Colonic mucosa (tissue), 4 donors: ENCODE measurements around the gene MIEF1. TPM values are rescaled to one million over a fixed set of nuclear protein-coding genes. Genes with fewer than 3 reads are reported as not detected.
A peak's percentile ranks its signal among the peaks of the same experiment; 100 is the strongest.

Source experiments
- DNase-seq: peaks from one replicate; pipeline ENCODE4 v3.0.0-alpha.2; 2020
- H3K27ac ChIP-seq: fragments of 200-600 bp; one replicate; pipeline ENCODE4 v1.8.0; 2021
- H3K27me3 ChIP-seq: fragments of 200-600 bp; one replicate; pipeline ENCODE4 v1.8.0; 2021
- H3K36me3 ChIP-seq: fragments of 200-600 bp; one replicate; pipeline ENCODE4 v1.8.0; 2021
- H3K4me1 ChIP-seq: fragments of 200-600 bp; one replicate; pipeline ENCODE4 v1.8.0; 2021; ENCODE audit warnings: mild to moderate bottlenecking
- H3K4me3 ChIP-seq: fragments of 200-600 bp; one replicate; pipeline ENCODE4 v1.8.0; 2021
- H3K9ac ChIP-seq, 2 donors: one replicate each; pipeline ENCODE4 v1.7.0; 2013; ENCODE audit warnings: control low read depth in 2 of 2, low read depth in 2 of 2, low read length in 2 of 2
- H3K9me3 ChIP-seq: fragments of 200-600 bp; one replicate; pipeline ENCODE4 v1.8.0; 2021
- CTCF ChIP-seq: fragments of 200-600 bp; IDR thresholded peaks from one replicate; pipeline ENCODE4 v1.8.0; 2022; ENCODE audit warnings: antibody characterized with exemption, mild to moderate bottlenecking
- intact Hi-C: fragments of 100-400 bp; cut with DNase I; formaldehyde crosslinking; loops from one replicate; pipeline ENCODE4 v1.14.1; 2022
- total RNA-seq, 2 donors: library from RNA; stranded (reverse); fragmentation: NEBNext Ultra II Directional in 1 of 2; extraction: Animal tissue kit (Norgen Biotek cat#: 25700) in 1 of 2; gene quantifications; one replicate each; pipeline ENCODE4 v1.2.1, GENCODE V29; 2021
- donor health status: healthy.
- donor health status: DM: no; HTN: no; CAD: no.
- donor health status: DM: no; HTN: no; CAD: no.

Gene MIEF1
- total RNA-seq, 2 donors from 2014 or later: 28.6 to 36.6 TPM

- H3K4me3 ChIP-seq: peak overlapping the region; percentile 83
- H3K4me1 ChIP-seq: peaks cover 20% of the 10 kb centered on the region
- intact Hi-C loops: loop anchor here (10.0 kb wide), 2 partner anchors 208 to 348 kb away; partner anchors contain the start of gene RPL3
- peak overlapping the region; percentile 96 for H3K27ac ChIP-seq
- TF ChIP-seq CTCF: no peak
- no peaks in the 10 kb centered on the region for H3K9me3 ChIP-seq
- DNase-seq: peak; percentile 70
- H3K27me3 ChIP-seq: no peaks in the 10 kb centered on the region
- H3K36me3 ChIP-seq: peaks cover 4% of the 10 kb centered on the region
- H3K9ac ChIP-seq: peak overlapping the region; percentile 52 to 96
Measured at GRCh38 chr22:39522567-39523300, 20.6 kb downstream of the MIEF1 start.

- H3K27ac ChIP-seq: peak overlapping the region; percentile 96
Measured at GRCh38 chr22:39524089-39524752, 22.1 kb downstream of the MIEF1 start.

GRCh38 chr22:39524753-39525657 is 22.9 kb downstream of the MIEF1 start:
- Histone ChIP-seq H3K36me3 (peaks cover 4% of the 10 kb centered on the region), H3K4me1 (peaks cover 33% of the 10 kb centered on the region), H3K27ac (no peak overlapping the region), H3K9me3 (no peaks in the 10 kb centered on the region), H3K4me3 (no peak overlapping the region), H3K27me3 (no peaks in the 10 kb centered on the region), H3K9ac (no peak overlapping the region)
- no peak for TF ChIP-seq CTCF
- intact Hi-C loops: loop anchor here (5.0 to 10.0 kb wide), 3 partner anchors 33 to 350 kb away; partner anchors contain the start of gene RPL3
- DNase-seq: no peak

More at GRCh38 chr22:39524089-39524752, 22.1 kb downstream of the MIEF1 start:
- Histone ChIP-seq H3K4me1 (peaks cover 26% of the 10 kb centered on the region), H3K9ac (no peak overlapping the region), H3K27me3 (no peaks in the 10 kb centered on the region), H3K4me3 (no peak overlapping the region), H3K36me3 (peaks cover 4% of the 10 kb centered on the region), H3K9me3 (no peaks in the 10 kb centered on the region)
- DNase-seq: no peak
- intact Hi-C loops: loop anchor here (10.0 kb wide), 2 partner anchors 209 to 349 kb away; partner anchors contain the start of gene RPL3
- no peak for TF ChIP-seq CTCF

GRCh38 chr22:39525658-39525975 is 23.5 kb downstream of the MIEF1 start:
- intact Hi-C loops: loop anchor here (5.0 to 10.0 kb wide), 3 partner anchors 33 to 351 kb away; partner anchors contain the start of gene RPL3

More at GRCh38 chr22:39525658-39525975, 23.5 kb downstream of the MIEF1 start:
- Histone ChIP-seq H3K27ac (no peak overlapping the region), H3K9me3 (no peaks in the 10 kb centered on the region), H3K27me3 (no peaks in the 10 kb centered on the region), H3K4me1 (peaks cover 38% of the 10 kb centered on the region), H3K9ac (no peak overlapping the region), H3K36me3 (peaks cover 4% of the 10 kb centered on the region), H3K4me3 (no peak overlapping the region)
- no peak for TF ChIP-seq CTCF
- DNase-seq: no peak
